GM18517 (cell line): ENCODE results near the gene SOS1.

Source experiments
- ATAC-seq: cut with Tn5 transposase; IDR thresholded peaks from one replicate; pipeline ENCODE4 v1.9.1; 2021; ENCODE audit warnings: mild to moderate bottlenecking, moderate library complexity; ENCODE audit not compliant: unreplicated experiment

SOS1 gene

GRCh38 chr2:39039072-39039471 lies 81.8 kb downstream of the SOS1 start:
- ATAC-seq = no peak

GRCh38 chr2:39033980-39034379 lies 86.9 kb downstream of the SOS1 start:
- no peak for ATAC-seq

- ATAC-seq = no peak
Measured at GRCh38 chr2:39027421-39027820, 93.4 kb downstream of the SOS1 start.

DNA sequence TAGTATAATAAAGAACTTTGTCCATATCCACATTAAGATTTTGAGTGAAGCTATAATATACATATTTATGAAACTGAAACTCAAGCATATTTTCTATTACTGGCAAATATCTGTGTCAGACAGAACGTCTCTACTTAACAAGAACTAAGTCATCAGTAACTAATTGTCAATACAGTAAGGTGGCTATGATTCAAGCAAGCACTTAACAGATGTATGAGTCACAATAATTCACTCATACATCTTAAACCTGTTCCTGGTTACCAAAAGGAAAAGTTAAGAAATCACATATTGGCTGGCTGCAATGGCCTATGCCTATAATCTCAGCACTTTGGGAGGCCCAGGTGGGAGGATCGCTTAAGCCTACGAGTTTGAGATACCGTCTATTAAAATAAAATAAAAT lies 96.0 kb downstream of the SOS1 start:
- no peak for ATAC-seq

- ATAC-seq = no peak
Measured at GRCh38 chr2:39023649-39024048, 97.2 kb downstream of the SOS1 start.

- no peak for ATAC-seq
Measured at GRCh38 chr2:39022642-39023235, 98.1 kb downstream of the SOS1 start.

DNA sequence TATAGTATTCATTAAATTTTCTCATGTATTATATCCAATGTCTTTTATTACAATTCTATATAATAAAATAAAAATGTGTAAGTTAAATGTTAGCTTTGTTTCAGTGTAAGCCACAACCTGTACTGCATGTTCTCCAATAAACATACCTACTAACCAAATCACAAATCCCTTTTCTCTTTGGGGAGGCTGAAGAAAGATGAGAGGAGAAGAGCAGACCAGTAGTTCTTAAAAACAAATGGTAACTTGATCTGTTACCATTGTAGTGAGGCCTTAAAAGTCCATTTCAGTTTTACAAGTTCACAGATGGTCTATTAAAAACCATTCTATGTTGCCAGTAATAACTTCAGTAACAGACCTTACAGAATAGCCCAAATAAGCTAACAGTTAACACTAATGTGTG lies 100.5 kb downstream of the SOS1 start:
- no peak for ATAC-seq

- ATAC-seq = no peak
Measured at GRCh38 chr2:39018638-39019037, 102.2 kb downstream of the SOS1 start.

DNA sequence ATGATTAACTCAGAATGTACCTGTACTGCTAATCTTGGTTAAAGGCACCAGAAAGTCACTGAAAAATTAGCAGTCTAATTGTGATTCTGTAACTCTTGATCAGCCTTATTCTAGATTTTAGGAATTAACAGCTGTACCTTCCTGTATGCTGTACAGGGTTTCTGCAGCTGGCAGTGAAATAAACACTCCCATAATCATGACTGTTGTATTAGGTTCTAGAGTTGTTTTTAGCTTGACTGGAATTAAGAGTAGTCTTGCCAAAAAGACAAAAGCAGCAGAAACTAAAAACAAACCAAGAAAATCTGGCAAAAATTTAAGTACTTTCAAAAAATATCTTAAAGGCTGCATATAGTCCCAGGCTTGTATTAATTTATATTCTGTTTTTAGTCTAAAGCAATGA lies 103.5 kb downstream of the SOS1 start:
- ATAC-seq = no peak

- ATAC-seq = no peak
Measured at GRCh38 chr2:39015424-39015823, 105.4 kb downstream of the SOS1 start.

DNA sequence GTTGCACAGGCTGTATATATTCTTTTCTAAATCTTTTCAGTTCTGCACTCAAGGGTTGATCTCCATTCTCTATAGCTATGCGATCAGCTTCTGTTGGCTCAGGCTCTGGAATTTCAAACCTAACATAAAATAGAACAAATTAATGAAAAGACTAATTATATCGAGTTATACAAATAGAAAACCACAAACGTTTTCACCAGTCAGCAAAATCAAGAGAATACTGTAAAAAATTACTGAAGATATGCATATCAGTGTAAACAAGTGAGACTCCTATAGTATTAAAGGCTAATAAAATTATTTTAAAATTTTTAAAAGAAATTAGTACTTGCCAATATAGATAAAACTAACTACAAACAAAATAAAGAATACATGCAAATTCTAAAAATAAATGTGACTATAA lies 107.0 kb downstream of the SOS1 start:
- ATAC-seq = no peak

DNA sequence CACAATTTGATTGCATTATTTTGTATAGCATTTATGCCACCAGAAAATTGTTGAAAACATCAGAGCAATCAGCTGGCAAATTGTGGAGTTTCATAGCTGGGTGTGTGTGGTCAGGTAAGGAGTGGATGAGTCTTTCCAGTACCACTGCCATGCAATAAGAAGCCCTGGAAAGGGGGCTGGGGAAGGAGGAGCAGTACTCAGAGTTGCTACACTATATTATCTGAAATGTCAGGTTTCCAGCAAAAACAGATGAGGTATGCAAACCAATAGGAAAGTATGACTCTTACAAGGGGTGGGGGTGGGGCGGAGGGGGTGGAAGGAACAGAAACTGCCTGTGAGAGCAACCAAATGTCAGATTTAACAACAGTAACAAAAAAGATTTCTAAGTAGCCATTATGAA lies 112.2 kb downstream of the SOS1 start:
- ATAC-seq = no peak

DNA sequence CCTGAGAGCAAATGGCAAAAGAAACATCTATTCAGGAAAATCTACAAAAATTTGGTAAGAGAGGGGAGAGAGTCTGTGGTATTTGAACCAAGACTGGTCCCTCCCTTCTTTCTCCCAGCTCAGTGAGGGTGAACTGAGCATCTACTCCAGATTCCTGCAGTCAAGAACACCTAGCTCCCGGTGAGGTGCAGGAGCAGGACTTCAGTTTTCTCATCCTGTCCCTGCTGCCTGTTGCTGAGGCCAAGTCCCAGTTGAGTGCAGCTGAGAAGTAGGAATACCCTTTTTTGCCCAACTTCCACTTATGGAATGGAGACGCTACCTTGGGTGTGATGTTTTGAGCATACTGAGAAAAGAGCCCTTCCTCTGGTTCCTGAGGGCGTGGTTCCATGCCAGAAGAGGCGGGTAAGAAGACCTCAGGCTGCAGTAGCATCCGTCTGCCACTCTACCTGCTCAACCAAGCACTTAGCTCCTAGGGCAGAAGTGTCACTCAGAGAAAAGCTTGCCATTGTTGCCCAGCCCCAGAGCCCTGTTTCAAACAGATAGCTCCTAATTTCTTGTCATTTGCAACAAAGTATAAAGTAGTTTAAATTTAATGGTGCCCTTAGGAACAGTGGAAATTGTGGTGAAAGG lies 112.9 kb downstream of the SOS1 start:
- no peak for ATAC-seq

GRCh38 chr2:39000552-39000951 lies 120.3 kb downstream of the SOS1 start:
- ATAC-seq = no peak

DNA sequence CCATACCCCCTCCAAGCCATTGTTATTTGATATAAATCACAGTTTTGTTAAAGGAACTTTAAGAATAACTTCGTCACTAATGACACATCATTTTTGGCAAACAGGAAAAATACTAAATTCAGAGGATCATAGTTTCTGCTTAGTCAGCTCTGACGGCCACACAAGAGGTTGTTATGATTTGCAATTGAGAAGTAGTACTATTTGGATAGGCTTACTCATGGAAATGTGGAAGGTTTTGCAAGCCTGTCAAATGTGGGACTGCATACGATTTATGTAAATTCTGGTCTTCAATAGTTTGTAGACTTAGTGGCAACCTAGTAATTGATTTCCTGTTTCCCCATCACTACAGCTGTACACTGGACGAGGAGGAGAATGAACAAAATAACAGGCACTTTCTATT lies 123.1 kb downstream of the SOS1 start:
- ATAC-seq = no peak

DNA sequence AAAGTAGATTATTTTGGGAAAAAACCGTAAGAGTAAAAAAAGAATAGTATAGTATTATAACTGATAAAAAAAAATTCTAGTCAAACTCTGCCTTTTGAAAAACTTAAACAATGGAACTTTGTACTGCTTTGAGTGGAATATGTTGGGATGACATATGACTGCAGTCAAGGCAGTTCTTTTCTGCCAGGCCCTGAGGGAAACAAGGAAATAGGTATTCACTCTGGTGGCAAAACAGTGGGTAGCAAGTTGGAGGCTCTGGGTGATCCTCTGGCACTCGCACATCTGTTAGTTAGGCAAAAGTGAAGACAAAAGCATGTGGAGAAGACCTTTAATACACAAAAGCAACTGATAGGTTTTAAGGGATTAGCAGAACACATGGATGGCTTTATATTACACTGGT lies 129.0 kb downstream of the SOS1 start:
- no peak for ATAC-seq

DNA sequence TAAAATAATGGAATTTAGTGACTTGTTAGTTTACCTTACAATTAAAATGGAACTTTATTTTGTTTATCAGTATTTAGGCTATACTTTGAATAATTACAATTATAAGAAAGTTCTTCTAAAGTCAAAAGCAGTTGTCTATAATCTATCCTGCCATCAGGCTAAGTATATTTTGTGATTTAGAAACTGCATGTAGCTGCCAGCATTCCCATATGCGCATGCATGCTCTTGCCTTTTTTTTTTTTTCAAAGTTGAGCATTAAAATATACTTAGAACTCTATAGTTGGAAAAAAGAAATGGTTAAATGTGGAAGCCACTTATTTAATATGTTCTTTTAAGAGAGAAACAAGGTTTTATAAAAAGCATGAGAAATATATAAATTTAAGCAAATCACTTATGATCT lies 132.1 kb downstream of the SOS1 start:
- ATAC-seq = no peak

DNA sequence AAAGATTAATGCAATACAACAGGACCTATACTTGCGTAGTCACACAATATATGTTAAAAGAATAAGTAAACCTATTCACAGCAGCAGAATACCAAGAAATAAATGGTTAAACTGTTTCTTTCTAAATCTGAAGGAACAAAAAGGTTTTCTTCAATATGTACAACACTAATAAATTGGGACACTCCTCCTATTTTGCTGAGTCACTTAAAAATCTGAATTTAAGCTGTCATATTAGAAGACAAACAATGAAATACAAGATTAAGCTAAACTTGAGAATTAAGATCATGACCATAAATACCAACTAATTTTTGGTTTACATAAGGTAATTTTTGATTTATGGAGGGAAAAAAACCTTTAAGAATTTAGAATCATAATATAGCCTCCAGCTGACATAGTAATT lies 138.4 kb downstream of the SOS1 start:
- no peak for ATAC-seq

- ATAC-seq = no peak
Measured at GRCh38 chr2:38981670-38982357, 139.0 kb downstream of the SOS1 start.

- no peak for ATAC-seq
Measured at GRCh38 chr2:38981003-38981669, 139.7 kb downstream of the SOS1 start.

- no peak for ATAC-seq
Measured at GRCh38 chr2:38978908-38979307, 141.9 kb downstream of the SOS1 start.

DNA sequence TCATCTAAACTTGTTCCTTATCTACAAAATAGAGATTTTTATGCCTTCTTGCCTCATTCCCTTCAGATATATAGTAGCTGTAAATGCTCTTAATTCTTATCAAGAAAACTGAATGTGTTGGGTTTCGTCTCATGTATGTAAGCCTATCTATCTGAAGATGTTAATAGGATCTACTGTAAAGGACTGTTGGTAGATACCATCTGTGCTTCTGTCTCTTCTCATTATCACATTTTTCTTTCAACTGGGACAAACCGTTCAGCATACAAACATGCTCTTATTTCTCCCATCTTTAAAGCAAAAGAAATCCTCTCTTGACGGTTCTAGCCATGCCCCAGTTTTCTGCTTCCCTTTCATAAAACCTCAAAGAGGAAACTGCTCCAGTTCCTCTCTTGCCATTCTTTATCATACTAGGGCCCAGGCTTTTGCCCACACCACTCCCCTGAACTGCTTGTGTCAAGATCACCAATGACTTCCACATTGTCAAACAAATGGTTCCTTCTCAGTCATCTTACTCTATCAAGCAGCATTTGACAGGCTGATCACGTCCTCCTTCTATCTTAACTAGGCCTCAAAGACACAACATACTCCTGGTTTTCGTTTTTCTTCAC lies 142.5 kb downstream of the SOS1 start:
- no peak for ATAC-seq
